Kidney (tissue), 14 donors: ENCODE data around the gene NHERF2. TPM values are rescaled to one million over a fixed set of nuclear protein-coding genes. Genes with fewer than 3 reads are reported as not detected.
A peak's percentile ranks its signal among the peaks of the same experiment; 100 is the strongest.

Source experiments
- DNase-seq, 5 donors: peaks; one replicate each; pipeline ENCODE4 v3.0.0-alpha.2; 2013 to 2020
- FAIRE-seq: peaks from 2 replicates; lab custom pipeline; 2012; peaks lifted over from hg19 to GRCh38; lab: Jason Lieb, UNC
- H3K27ac ChIP-seq, 2 donors: one replicate each; pipeline ENCODE4 v1.7.0; 2013; ENCODE audit warnings: low read depth in 2 of 2, low read length in 2 of 2, inconsistent platforms in 1 of 2
- H3K27me3 ChIP-seq: one replicate; pipeline ENCODE4 v1.7.1; 2013; ENCODE audit warnings: low read length, inconsistent platforms; ENCODE audit not compliant: control insufficient read depth, insufficient read depth
- H3K36me3 ChIP-seq, 3 donors: one replicate each; pipeline versions ENCODE4 v1.7.0 to v1.7.1; 2013; ENCODE audit warnings: low read length in 3 of 3, control low read depth in 1 of 3, inconsistent platforms in 1 of 3; ENCODE audit not compliant: insufficient read depth in 3 of 3, control insufficient read depth in 2 of 3
- H3K4me1 ChIP-seq, 3 donors: one replicate each; pipeline versions ENCODE4 v1.7.0 to v1.7.1; 2013; ENCODE audit warnings: low read length in 3 of 3, inconsistent platforms in 1 of 3, low read depth in 1 of 3; ENCODE audit not compliant: control insufficient read depth in 2 of 3, insufficient read depth in 2 of 3
- H3K4me3 ChIP-seq, 3 donors: one replicate each; pipeline versions ENCODE4 v1.7.0 to v1.8.1; 2013; ENCODE audit warnings: low read length in 3 of 3, control low read depth in 1 of 3, inconsistent platforms in 1 of 3
- H3K9ac ChIP-seq, 3 donors: one replicate each; pipeline versions ENCODE4 v1.7.0 to v1.7.1; 2013; ENCODE audit warnings: low read length in 3 of 3, control low read depth in 1 of 3, inconsistent platforms in 1 of 3
- H3K9me3 ChIP-seq, 3 donors: one replicate each; pipeline versions ENCODE4 v1.7.0 to v1.7.1; 2013; ENCODE audit warnings: low read length in 3 of 3, control low read depth in 1 of 3, inconsistent platforms in 1 of 3; ENCODE audit not compliant: control insufficient read depth in 2 of 3, insufficient read depth in 1 of 3
- CTCF ChIP-seq: IDR thresholded peaks from 3 replicates; pipeline ENCODE4 v1.5.1; 2012; ENCODE audit warnings: mild to moderate bottlenecking, moderate library complexity, borderline replicate concordance; ENCODE audit not compliant: insufficient read depth; ENCODE audit errors: extremely low read depth
- intact Hi-C: fragments of 100-400 bp; cut with DNase I; formaldehyde crosslinking; loops from one replicate; pipeline ENCODE4 v1.11.1; 2022
- polyA plus RNA-seq: library from polyadenylated mRNA; stranded (reverse); fragments of 350-450 nt; fragmentation: Illumina TruSeq; extraction: RNeasy Lipid Tissue Mini Kit (QIAGEN cat#74804); gene quantifications from one replicate; pipeline ENCODE4 v1.2.3, GENCODE V29; 2014; ENCODE audit warnings: low read depth, low replicate concordance; ENCODE audit not compliant: insufficient read depth
- total RNA-seq: library from RNA; stranded (reverse); fragmentation: NEBNext Ultra II Directional; extraction: Animal tissue kit (Norgen Biotek cat#: 25700); gene quantifications from one replicate; pipeline ENCODE4 v1.2.1, GENCODE V29; 2021
- donor health status: control.
- donor health status: control.
- donor health status: control.
- donor health status: control.
- donor health status: control.
- donor health status: DM: yes; HTN: yes; CAD: no.
- donor health status: Normal renal cell carcinoma (clear cell type).

Gene NHERF2
- total and polyA plus RNA-seq, 2 donors from 2014 or later: 238 to 405 TPM

DNA sequence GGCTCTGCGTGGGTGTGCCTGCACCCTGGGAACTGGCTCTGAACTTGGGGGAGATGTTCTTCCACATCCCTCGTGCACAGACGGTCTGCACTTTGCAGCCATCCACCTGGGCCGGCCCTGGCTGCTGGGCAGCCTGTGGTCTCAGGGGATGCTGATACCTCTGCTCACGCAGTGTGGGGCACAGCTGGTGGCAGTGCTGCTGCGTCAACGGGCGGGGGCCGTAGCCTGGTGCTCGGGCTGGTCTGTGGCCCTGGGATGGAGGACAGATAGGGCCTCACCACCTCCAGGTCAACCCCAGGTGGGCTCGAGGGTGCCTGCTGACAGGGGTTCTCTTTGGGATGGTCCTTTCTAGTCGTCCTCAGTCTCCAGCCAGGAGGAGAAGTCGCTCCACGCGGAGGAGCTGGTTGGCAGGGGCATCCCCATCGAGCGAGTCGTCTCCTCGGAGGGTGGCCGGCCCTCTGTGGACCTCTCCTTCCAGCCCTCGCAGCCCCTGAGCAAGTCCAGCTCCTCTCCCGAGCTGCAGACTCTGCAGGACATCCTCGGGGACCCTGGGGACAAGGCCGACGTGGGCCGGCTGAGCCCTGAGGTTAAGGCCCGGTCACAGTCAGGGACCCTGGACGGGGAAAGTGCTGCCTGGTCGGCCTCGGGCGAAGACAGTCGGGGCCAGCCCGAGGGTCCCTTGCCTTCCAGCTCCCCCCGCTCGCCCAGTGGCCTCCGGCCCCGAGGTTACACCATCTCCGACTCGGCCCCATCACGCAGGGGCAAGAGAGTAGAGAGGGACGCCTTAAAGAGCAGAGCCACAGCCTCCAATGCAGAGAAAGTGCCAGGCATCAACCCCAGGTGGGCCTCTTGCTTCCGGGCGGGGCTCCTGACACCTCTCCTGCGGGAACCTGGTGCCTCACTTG lies 57.4 kb downstream of the NHERF2 start:
- H3K27me3 ChIP-seq: no peaks in the 10 kb centered on the region
- H3K27ac ChIP-seq: no peak overlapping the region
- no peak for TF ChIP-seq CTCF
- H3K9ac ChIP-seq: no peak overlapping the region
- intact Hi-C loops: no loop called here
- no peak for FAIRE-seq
- peaks cover 0 to 7% (median 4%) of the 10 kb centered on the region in 3 donors for H3K36me3 ChIP-seq
- H3K4me1 ChIP-seq: peaks cover 0 to 26% (median 0%) of the 10 kb centered on the region in 3 donors
- DNase-seq: no peak
- no peaks in the 10 kb centered on the region for H3K9me3 ChIP-seq
- no peak overlapping the region for H3K4me3 ChIP-seq

DNA sequence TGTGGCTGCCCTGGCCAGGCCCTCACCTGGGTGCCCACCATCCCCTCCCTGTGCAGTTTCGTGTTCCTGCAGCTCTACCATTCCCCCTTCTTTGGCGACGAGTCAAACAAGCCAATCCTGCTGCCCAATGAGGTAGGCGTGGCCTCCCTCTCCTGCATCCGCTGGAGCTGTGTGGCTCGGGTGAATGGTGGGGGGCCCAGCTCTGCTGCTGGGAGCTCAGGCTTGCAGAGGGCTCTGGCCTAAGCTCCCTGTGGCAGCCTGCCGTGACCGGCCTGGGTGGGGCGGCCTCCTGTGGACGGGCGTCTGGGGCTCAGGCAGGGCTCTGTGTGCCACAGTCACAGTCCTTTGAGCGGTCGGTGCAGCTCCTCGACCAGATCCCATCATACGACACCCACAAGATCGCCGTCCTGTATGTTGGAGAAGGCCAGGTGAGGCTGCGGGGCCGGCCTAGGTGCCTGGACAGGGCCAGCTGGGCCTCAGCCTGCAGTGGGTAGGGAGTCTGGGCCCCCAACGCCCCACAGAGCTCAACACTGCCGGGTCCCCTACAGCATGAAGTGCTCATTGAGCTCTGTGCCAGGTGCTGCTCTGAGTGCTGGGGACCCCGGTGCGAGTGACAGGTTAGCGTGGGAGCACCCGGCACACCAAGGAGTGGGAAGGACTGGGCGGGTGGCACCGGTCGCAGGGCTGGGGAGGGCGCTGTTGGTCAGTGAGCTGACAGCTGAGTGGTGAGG lies 58.4 kb downstream of the NHERF2 start:
- no peak for TF ChIP-seq CTCF
- intact Hi-C loops: no loop called here
- Histone ChIP-seq H3K9ac (no peak overlapping the region), H3K4me1 (peaks cover 0 to 34% (median 0%) of the 10 kb centered on the region in 3 donors), H3K27me3 (no peaks in the 10 kb centered on the region), H3K27ac (no peak overlapping the region), H3K36me3 (peaks cover 0 to 7% (median 4%) of the 10 kb centered on the region in 3 donors), H3K9me3 (no peaks in the 10 kb centered on the region), H3K4me3 (no peak overlapping the region)
- peak in 1 of 5 donors; percentile 40 for DNase-seq
- no peak for FAIRE-seq

DNA sequence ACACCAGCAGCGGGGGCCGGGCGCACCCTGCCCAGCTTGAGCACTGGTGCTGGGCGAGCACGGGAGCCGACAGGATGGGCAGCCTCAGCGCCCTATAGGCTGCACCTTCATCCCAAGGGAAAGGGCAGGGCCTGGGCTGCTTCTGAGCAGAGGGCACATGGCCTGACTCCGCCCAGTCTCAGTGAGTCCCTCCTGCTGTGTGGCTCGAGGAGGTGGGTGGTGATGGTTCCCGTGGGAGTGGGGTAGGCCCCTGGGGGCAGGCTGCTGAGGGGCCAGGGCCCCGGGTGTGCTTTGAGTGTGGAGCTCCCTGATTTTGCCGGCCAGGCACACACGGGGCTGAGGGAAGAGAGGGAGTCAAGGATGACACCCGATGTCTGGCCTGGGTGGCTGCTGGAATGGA lies 59.0 kb downstream of the NHERF2 start:
- intact Hi-C loops: no loop called here
- Histone ChIP-seq H3K36me3 (peaks cover 0 to 7% (median 4%) of the 10 kb centered on the region in 3 donors), H3K27ac (no peak overlapping the region), H3K4me3 (no peak overlapping the region), H3K4me1 (peaks cover 0 to 35% (median 0%) of the 10 kb centered on the region in 3 donors), H3K27me3 (no peaks in the 10 kb centered on the region), H3K9ac (no peak overlapping the region), H3K9me3 (no peaks in the 10 kb centered on the region)
- DNase-seq (peak in 1 of 5 donors; percentile 44), FAIRE-seq (no peak)
- TF ChIP-seq CTCF: no peak
